ENCODE measurements around the gene SLAIN1.

SLAIN1 gene

GRCh38 chr13:77776704-77777103, 79.2 kb downstream of the SLAIN1 start:
- DNase-seq (ENCODE audit: low read depth): no peak
- no peak for TF ChIP-seq CTCF (conservative IDR thresholded peaks at IDR 0.05; ENCODE audit: low read depth, low read length)
- H3K4me3 ChIP-seq (ENCODE audit: low read length): no peak overlapping the region

- H3K4me3 ChIP-seq (ENCODE audit: low read length): no peak overlapping the region
- peak; percentile 64 for TF ChIP-seq CTCF (conservative IDR thresholded peaks at IDR 0.05; ENCODE audit: low read depth, low read length)
- DNase-seq (ENCODE audit: low read depth): peak; percentile 48
Observed at GRCh38 chr13:77779552-77780272, 82.2 kb downstream of the SLAIN1 start.

GRCh38 chr13:77781808-77782207, 84.3 kb downstream of the SLAIN1 start:
- H3K4me3 ChIP-seq (ENCODE audit: low read length): no peak overlapping the region
- no peak for TF ChIP-seq CTCF (conservative IDR thresholded peaks at IDR 0.05; ENCODE audit: low read depth, low read length)
- DNase-seq (ENCODE audit: low read depth): no peak

- no peak for DNase-seq (ENCODE audit: low read depth)
- TF ChIP-seq CTCF (conservative IDR thresholded peaks at IDR 0.05; ENCODE audit: low read depth, low read length): no peak
- no peak overlapping the region for H3K4me3 ChIP-seq (ENCODE audit: low read length)
Observed at GRCh38 chr13:77784515-77784914, 87.0 kb downstream of the SLAIN1 start.

GRCh38 chr13:77786695-77787287, 89.3 kb downstream of the SLAIN1 start:
- TF ChIP-seq CTCF (conservative IDR thresholded peaks at IDR 0.05; ENCODE audit: low read depth, low read length): no peak
- no peak for DNase-seq (ENCODE audit: low read depth)
- no peak overlapping the region for H3K4me3 ChIP-seq (ENCODE audit: low read length)

GRCh38 chr13:77789376-77789775, 91.9 kb downstream of the SLAIN1 start:
- no peak for DNase-seq (ENCODE audit: low read depth)
- no peak overlapping the region for H3K4me3 ChIP-seq (ENCODE audit: low read length)
- no peak for TF ChIP-seq CTCF (conservative IDR thresholded peaks at IDR 0.05; ENCODE audit: low read depth, low read length)

GRCh38 chr13:77800219-77800618, 102.7 kb downstream of the SLAIN1 start:
- DNase-seq (ENCODE audit: low read depth): no peak
- no peak for TF ChIP-seq CTCF (conservative IDR thresholded peaks at IDR 0.05; ENCODE audit: low read depth, low read length)
- no peak overlapping the region for H3K4me3 ChIP-seq (ENCODE audit: low read length)
